Right renal pelvis (tissue), 4 donors: ENCODE results near the gene STARD3. TPM values are rescaled to one million over a fixed set of nuclear protein-coding genes. Genes with fewer than 3 reads are reported as not detected.
"Not testable (repeated sequence)": the region's sequence is repeated elsewhere in the genome, so short reads cannot be mapped to it uniquely, and the experiment has no call there.

Experiments
- DNase-seq, 4 donors: peaks; one replicate each; pipeline ENCODE4 v3.0.0-alpha.2; 2013; ENCODE audit warnings: low read depth in 4 of 4, low spot score in 3 of 4, missing footprints in 1 of 4
- polyA plus RNA-seq, 4 donors: library from polyadenylated mRNA; unstranded; fragments of 120-200 nt; gene quantifications; one replicate each; pipeline ENCODE4 v1.2.1, GENCODE V29; 2013; ENCODE audit not compliant: insufficient read length in 4 of 4

STARD3 gene
- polyA plus RNA-seq, 4 donors: 43.9 to 57.6 (median 48.6) TPM

GRCh38 chr17:39706383-39706782, 69.4 kb downstream of the STARD3 start:
- DNase-seq: no peak

- DNase-seq: no peak
These were observed 70.0 kb downstream of the STARD3 start for GRCh38 chr17:39706921-39707337.

GRCh38 chr17:39709319-39709997, 72.5 kb downstream of the STARD3 start:
- DNase-seq: no peak

GRCh38 chr17:39709998-39710964, 73.3 kb downstream of the STARD3 start:
- no peak for DNase-seq

- DNase-seq: not testable (repeated sequence)
These were observed 74.1 kb downstream of the STARD3 start for GRCh38 chr17:39711071-39711470.

GRCh38 chr17:39711851-39712250, 74.9 kb downstream of the STARD3 start:
- no peak for DNase-seq

Other genes with a start within 250 kb of the STARD3 start
- gene FBXL20, start 235.5 kb upstream of the STARD3 start, polyA plus RNA-seq: 10 to 100 TPM; 12.7 to 14.8 (median 13.7) TPM
- 10 to 100 TPM; 47.4 to 61.7 (median 56.8) TPM for gene MED1, start 185.9 kb upstream of the STARD3 start, polyA plus RNA-seq
- gene CDK12, start 175.7 kb upstream of the STARD3 start, polyA plus RNA-seq: 10 to 100 TPM; 48.6 to 58.0 (median 53.2) TPM
- gene NEUROD2, start 29.2 kb upstream of the STARD3 start, polyA plus RNA-seq: under 1 TPM in 3 of 4 donors, not detected in 1; 0.04 to 0.06 (median 0.04) TPM
- gene PPP1R1B, start 10.2 kb upstream of the STARD3 start, polyA plus RNA-seq: 10 to 100 TPM; 13.8 to 19.8 (median 17.3) TPM
- gene TCAP, start 28.2 kb downstream of the STARD3 start, polyA plus RNA-seq: 1 to 10 TPM in 3 of 4 donors, under 1 TPM in 1; 0.96 to 1.7 (median 1.4) TPM
- gene PNMT, start 31.3 kb downstream of the STARD3 start, polyA plus RNA-seq: 1 to 10 TPM; 1.3 to 3.4 (median 3.2) TPM
- gene PGAP3, start 50.9 kb downstream of the STARD3 start, polyA plus RNA-seq: 10 to 100 TPM; 36.5 to 45.8 (median 38.1) TPM
- gene ERBB2, start 62.9 kb downstream of the STARD3 start, polyA plus RNA-seq: 100 to 1,000 TPM; 166 to 198 (median 183) TPM
- 10 to 100 TPM; 36.4 to 41.1 (median 39.1) TPM for gene MIEN1, start 93.4 kb downstream of the STARD3 start, polyA plus RNA-seq
- gene GRB7, start 100.8 kb downstream of the STARD3 start, polyA plus RNA-seq: 10 to 100 TPM; 33.5 to 40.5 (median 39.2) TPM
- gene IKZF3, start 227.2 kb downstream of the STARD3 start, polyA plus RNA-seq: under 1 TPM; 0.17 to 0.30 (median 0.22) TPM
- under 1 TPM in 1 of 4 donors, not detected in 3; 0.04 TPM for gene ZPBP2, start 231.1 kb downstream of the STARD3 start, polyA plus RNA-seq